Stimulated activated CD8-positive, alpha-beta memory T cell treated with anti-CD3 and anti-CD28 coated beads, Interleukin-15, amount 100 ng/mL, for 1 hour (primary cell): ENCODE results near the gene ADARB2.

Experiments used
- DNase-seq: peaks from one replicate; pipeline ENCODE4 v3.0.0-alpha.2; 2020; ENCODE audit warnings: low read depth

Gene ADARB2

GRCh38 chr10:1611936-1612550 is 125.3 kb downstream of the ADARB2 start:
- DNase-seq = no peak

- DNase-seq = no peak
Observed at GRCh38 chr10:1610986-1611770, 126.1 kb downstream of the ADARB2 start.

- no peak for DNase-seq
Observed at GRCh38 chr10:1609648-1609970, 127.7 kb downstream of the ADARB2 start.

- no peak for DNase-seq
Observed at GRCh38 chr10:1608851-1609647, 128.3 kb downstream of the ADARB2 start.

GRCh38 chr10:1608408-1608807 is 128.9 kb downstream of the ADARB2 start:
- DNase-seq = no peak

- no peak for DNase-seq
Observed at GRCh38 chr10:1607466-1607865, 129.9 kb downstream of the ADARB2 start.

GRCh38 chr10:1605999-1606940 is 131.1 kb downstream of the ADARB2 start:
- DNase-seq = no peak

- DNase-seq = no peak
Observed at GRCh38 chr10:1605121-1605520, 132.2 kb downstream of the ADARB2 start.

- no peak for DNase-seq
Observed at GRCh38 chr10:1604246-1604645, 133.1 kb downstream of the ADARB2 start.

- DNase-seq = no peak
Observed at GRCh38 chr10:1603181-1603580, 134.1 kb downstream of the ADARB2 start.

- DNase-seq = no peak
Observed at GRCh38 chr10:1602037-1602484, 135.3 kb downstream of the ADARB2 start.

GRCh38 chr10:1601406-1601805 is 135.9 kb downstream of the ADARB2 start:
- DNase-seq = no peak

- no peak for DNase-seq
Observed at GRCh38 chr10:1600861-1601260, 136.5 kb downstream of the ADARB2 start.

GRCh38 chr10:1598393-1599153 is 138.8 kb downstream of the ADARB2 start:
- DNase-seq = no peak

GRCh38 chr10:1597370-1598146 is 139.8 kb downstream of the ADARB2 start:
- DNase-seq = no peak

GRCh38 chr10:1596482-1597099 is 140.7 kb downstream of the ADARB2 start:
- no peak for DNase-seq

- no peak for DNase-seq
Observed at GRCh38 chr10:1595726-1596125, 141.6 kb downstream of the ADARB2 start.

GRCh38 chr10:1595242-1595600 is 142.1 kb downstream of the ADARB2 start:
- DNase-seq = no peak

- DNase-seq = no peak
Observed at GRCh38 chr10:1594372-1595241, 142.7 kb downstream of the ADARB2 start.
